Frontal cortex (tissue), 4 donors: ENCODE results near the gene IGSF21. TPM values are rescaled to one million over a fixed set of nuclear protein-coding genes. Genes with fewer than 3 reads are reported as not detected.

Experiments
- DNase-seq, 2 donors: peaks; one replicate each; pipeline ENCODE4 v3.0.0; 2012; ENCODE audit warnings: low spot score in 2 of 2
- FAIRE-seq: peaks from 2 replicates; lab custom pipeline; 2012; peaks lifted over from hg19 to GRCh38; lab: Jason Lieb, UNC
- total RNA-seq: library from RNA; depleted of rRNA; stranded (reverse); fragments of >200 nt; gene quantifications from one replicate; pipeline ENCODE4 v1.2.3, GENCODE V29; 2014
- donor health status: control.
- donor health status: control.
- donor health status: control.

Gene IGSF21
- 31.0 TPM for total RNA-seq

DNA sequence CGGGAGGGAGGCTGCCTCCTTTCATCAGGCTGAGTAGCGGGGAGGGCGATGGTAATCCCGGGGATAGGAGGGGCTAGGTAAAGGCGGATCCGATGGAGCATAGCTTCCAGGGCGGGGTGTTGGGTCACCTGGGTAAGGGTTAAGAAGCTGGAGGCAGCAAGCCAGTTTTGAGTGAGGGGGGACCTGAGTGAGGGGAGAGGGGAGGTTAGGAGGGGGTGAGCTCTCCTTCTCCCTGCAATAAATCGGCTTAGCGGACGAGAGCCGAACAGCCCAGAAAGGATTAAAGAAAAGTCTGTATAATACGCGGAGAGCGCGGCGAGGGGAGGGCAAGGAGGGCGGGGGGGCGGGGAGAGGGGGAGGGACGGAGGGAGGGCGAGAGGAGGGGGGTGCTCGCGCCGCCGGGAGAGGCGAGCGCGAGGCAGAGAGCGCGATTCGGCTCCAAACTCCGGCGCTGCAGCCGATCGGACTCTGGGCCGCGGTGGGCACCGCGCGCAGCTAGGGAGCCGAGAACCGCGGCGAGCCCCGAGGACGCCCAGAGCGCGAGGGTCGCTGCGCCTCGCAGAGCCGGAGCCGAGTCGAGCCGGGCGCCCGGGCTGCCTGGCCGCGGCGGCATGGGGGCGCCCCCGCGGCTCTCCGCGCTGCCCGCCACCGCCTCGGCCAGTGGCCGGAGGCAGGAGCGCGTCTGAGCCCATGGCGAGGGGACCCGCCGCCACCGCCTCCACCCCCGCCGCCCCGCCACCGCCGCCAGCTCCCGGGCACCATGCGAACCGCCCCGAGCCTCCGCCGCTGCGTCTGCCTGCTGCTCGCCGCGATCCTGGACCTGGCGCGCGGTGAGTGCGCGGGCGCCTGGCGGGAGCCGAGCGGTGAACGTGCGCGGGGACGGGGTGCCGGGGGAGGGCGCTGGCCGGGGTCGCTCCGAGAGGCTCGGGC lies at the start of gene IGSF21:
TSS of gene IGSF21 (plus strand) at position 430 of the 930 bp plus-strand sequence. CDS start at position 761, 331 bp downstream.
- FAIRE-seq, result no peak
- DNase-seq, result no peak

DNA sequence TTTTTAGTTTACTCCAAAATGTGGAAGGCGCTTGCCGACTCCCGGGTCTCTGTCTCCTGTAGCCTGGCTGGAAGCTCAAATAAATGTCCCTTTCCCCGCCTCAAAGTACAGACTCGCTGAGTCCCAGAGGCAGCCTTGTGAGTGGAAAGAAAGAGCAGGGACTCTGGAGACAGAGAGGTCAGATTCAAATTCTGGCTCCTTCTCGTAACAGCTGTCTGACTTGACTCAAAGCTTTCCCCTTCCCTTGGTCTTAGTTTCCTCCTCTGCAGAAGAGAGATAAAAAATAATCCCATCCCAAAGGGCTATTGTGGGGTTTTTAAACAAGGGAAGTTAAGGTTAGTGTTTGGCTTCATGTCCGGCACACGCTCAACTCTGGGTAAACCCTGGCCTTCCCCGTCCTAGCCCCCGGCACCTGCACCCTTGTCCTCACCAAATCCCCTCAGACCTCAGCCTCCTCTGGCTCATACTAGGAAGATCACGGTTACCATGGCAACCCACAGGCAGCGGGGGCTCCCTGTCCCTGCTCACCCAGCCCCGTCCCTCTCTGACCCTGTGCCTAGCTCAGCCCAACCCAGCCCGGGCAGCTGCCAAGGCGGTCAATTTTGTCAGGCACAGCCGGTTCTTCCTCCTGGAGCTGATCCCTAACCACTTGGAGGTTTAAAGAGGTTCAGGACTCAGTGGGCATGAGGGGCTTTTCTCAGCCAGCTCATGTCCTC lies 49.2 kb upstream of the IGSF21 start:
- FAIRE-seq, result no peak

DNA sequence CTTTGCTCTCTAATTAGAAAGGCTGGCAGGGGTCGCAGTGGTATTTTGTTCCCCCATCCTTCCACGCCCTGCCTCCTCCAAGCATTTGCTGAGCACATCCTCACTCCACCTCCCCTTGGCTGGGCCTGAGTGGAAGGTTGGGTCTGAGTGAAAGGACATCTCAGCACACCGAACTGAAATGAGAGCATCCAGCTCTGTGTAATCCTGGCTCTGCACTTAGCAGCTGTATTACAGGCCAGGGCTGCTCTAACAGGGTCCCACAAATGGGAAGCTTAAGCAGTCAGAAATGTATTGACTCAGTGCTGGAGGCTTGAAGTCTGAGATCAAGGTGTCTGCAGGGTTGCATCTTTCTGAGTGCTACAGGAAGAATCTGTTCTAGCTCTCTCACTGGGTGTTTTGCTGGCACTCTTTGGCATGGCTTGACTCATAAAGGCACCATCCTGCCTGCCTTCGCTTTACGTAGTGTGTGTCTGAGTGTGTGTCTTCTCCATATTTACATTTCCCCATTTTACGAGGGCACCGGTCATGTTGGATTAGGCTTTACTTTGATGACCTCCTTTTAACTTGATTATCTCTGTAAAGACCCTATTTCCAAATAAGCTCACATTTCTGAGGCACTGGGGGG lies 48.5 kb upstream of the IGSF21 start:
- no peak for DNase-seq

More for the DNA sequence above, 49.2 kb upstream of the IGSF21 start:
- DNase-seq, result no peak

DNA sequence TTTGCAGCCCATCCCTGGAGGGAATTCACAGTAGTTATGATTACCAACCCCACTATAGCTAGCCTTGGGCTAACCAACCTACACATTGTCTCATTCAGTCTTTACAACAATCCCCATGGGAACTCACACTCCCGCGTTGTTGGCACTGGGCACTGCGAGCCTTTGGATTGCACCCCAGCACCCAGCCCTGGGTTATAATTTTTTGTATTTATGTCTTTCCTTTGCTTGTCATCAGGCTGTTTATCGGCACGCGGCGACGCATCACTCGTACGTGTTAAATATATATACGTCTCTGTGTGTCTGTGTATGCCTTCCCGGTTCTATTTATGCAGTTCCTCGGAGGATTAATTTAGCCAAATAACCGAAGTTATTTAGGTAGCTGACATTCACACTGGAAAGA lies 47.2 kb upstream of the IGSF21 start:
- DNase-seq, result no peak

More for the DNA sequence above, 48.5 kb upstream of the IGSF21 start:
- no peak for FAIRE-seq

DNA sequence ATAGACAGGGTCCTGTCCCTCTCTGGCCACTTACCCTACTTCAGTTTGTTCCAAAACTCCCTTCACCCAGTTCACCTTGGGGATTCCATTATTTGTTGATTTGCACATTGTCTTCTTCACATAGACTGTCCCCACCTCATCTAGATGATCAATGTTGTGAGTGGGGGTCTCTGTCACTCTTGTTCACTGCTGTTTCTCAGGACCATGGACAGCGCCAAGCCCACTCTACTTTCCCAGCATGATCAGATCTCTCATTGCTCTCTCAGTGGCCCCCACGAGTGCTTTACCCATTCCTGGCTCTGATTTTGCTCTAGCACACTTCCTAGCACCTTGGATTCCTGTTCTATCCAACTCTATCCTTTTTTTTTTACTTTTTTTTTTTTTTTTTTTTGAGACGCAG lies 45.4 kb upstream of the IGSF21 start:
- FAIRE-seq (no peak), DNase-seq (no peak)

More for the DNA sequence above, 47.2 kb upstream of the IGSF21 start:
- no peak for FAIRE-seq

DNA sequence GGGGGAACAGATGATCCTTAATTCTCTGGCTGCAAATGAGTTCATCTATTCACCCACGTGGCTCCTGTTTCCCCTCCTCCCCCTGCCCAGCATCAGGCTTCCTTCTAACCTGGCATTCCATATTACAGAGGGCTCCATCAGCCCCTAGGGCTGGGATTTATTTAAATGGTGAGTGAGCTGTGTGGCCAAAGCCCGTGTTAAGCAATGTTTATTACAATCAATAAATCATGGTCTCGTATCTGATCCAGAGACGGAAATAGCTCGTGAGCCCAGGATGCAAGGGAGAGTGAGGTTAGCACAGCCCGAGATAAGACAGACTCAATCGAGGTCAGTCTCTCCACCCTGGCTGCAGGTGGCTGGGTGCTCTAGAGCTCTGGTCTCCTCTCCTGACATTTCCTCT lies 43.1 kb upstream of the IGSF21 start:
- FAIRE-seq, result no peak
- no peak for DNase-seq

DNA sequence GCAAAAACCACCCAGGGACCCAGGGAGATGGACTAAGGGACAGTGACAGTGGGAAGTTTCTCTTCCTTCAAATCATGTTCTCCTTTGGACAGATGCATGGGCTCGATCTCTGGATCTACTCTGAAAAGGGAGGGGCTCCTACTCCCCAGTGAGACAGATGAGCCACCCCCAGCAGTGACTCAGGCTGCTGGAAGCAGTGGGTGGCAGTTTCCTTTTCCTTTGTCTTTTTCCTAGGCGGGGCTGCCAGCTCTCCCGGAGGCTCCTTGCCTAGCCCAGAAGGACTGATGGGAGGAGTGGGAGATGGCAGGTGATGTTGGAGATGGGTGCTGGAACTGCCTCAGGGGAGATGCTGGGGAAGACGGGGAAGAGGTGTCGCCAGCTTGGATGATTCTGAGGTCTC lies 41.0 kb upstream of the IGSF21 start:
- DNase-seq, result no peak
- FAIRE-seq, result no peak

DNA sequence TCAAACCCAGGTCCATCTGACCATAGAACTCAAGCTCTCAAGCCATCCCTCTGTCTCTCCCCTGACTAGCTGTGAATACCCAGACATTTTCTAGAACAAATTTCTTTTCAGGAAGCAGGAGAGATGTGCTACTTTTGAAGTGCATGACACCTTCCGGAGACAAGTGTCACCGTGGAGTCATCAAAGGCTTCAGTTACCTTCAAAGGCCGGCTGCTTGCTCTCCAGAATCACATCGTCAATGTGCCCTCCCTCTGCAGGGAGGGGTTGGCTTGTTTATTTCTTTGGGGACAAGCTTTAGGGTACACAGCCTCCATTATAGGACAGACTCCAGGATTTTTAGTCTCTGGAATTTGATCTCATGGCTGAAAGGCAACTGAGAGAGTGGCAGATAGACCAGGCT lies 37.7 kb upstream of the IGSF21 start:
- DNase-seq, result no peak
- no peak for FAIRE-seq

DNA sequence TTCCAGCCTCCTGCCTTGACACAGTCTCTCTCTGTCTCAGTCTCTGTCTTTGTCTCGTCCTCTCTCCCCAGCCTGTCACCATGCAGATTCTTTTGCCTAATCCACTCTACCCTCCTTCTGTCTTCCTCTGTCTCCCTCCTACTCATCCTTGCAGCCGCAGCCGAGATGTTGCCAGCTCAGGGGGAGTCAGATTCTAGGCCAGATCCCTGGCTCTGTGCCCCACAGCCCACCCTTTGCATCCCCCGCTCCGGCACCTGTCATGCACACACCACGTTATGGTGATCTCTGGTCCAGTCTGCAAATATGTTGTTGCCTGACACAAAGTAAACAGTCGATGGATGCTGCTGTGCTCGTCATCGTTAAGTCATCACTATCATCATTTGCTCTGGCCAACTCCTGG lies 35.5 kb upstream of the IGSF21 start:
- DNase-seq (no peak), FAIRE-seq (no peak)

DNA sequence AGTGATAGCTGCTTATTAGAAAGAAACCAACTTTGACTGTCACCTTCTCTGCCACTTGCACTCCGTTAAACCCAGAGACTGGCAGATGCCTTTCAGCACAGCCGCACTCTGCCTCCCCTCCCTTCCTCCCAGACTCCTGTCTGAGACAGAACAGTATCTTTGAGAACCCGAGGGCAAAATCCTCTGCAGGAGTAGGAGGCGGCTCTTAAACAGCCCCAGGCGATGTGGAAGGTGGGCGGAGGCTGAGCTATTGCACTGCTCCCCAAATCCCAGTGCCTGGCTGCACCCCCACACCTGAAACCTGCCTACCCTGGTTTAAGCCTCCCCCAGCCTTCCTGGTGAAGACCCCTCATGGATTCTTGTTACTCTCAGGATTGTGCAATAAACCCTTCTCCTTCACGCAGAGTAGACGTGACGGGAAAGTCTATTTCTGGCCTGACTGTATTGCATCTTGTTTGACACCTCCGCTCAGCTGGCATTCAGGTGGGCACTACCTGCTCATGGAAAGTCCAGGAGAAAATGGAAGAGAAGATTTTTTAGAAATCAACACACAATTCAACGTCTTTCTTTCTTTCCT lies 34.4 kb upstream of the IGSF21 start:
- no peak for FAIRE-seq
- no peak for DNase-seq

DNA sequence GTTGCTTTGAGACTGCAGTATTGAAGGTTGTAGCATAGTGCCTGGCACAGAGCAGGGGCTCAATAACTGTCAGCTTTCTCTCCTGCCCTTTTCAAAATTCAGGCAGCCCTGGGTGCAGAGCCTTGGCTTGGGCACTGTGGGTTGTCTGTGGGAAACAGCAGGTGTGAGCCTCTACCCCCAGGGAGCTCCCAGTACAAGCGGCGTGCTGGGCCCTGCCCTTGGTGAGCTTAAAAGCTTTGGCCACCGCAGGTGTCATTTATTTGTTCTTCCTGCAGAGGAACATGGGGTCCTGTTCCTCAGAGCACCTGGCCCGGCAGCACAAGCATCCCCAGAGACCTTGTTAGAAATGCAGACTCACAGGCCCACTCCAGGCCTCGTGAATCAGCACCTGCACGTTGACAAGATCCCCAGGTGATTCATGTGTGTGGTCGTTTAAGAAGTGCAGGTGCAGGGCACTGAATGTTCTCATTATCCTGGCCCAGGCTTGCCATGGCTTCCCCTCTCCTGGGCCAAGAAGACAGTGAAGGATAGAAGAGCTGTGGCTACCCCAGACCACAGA lies 29.9 kb upstream of the IGSF21 start:
- DNase-seq (no peak), FAIRE-seq (no peak)

DNA sequence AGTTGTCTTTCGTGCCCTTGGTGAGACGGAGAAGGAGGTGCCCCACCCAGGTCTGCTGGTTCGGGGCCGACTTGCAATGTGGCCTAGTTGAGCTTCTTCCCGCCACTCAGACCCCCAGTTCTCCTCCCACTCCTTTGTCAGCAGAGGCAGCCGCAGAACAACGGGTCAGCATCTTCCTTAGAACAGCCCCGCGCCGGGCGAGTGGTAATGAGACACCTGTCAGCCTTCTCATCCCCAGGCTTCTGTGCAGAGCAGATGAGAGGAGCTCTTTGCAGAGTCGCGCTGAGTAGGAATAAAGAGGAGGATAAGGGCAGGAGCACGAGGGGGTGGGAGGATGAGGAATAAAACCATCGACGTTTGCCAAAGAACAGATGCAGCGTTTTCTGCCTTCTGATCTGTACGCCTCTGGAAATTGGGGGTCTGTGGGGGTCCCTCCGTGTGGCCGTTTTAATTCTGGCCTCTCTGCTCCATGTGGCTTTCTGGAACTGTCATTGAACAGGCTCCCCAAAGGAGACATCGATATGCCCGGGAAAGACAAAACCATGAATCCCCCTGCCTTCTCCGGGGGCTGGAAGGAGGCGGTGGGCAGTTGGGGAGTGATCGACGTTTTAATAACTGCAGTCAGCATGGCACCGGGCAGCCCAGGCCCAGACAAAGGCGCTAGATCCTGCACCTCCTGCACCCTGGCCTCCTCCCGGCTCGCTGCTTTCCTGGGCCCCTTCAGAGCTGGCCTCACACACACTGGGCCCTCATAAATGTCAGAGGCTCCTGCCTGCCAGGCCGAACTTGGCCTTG lies 27.5 kb upstream of the IGSF21 start:
- DNase-seq (no peak), FAIRE-seq (no peak)

DNA sequence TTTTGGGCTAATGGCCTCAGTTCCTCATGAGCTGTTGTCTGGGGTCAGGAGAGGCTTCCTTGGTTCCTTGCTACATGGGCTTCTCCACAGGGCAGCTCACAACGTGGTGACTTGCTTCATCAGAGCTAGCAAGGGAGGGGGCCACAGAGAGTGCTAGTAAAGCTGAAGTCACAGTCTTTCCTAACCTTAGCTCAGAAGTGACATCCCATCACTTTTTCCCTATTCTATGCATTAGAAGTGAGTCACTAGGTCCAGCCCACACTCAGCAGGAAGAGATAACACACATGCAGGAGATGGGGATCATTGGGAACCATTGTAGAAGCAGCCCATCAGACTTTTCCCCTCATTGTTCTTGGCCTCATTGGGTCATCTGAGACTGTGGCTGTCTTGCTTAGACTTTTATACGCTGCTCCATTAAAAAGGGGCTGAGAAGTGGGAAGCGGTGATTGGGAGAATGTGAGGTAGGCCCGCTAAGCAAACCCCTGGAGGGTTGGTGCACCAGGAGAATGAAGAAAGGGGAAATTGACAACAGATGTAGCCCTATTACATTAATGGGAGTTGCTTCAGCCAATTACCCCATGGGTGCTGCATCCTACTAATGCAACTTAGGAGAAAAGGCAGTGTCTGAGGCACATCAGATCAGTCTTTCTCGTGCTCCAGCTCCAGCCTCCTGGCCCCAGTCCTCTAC lies 22.1 kb upstream of the IGSF21 start:
- DNase-seq (no peak), FAIRE-seq (no peak)

DNA sequence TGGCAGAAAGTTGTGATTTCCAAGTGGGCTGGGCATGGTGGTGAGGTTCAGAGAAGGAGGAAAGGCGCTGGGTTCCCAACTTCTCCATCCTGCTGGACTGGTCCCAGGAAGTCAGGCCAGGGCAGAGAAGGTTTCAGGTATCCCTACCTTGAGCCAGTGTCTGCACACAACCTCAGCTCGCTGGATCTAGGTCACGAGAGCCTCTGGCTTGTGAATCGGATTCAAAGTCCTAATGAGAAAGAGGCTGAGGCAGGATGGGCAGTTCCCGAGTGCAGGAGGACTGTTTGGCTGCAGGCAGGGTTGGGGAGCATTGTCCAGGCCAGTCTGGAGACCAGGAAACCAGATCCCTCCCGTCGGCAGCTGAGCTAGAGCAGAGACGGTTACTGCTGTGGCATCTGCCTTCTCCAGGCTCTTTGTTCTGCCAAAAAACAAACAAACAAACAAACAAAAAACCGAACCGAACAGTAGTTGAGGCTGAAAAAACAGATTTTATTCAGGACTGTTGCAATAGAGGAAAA lies 19.5 kb upstream of the IGSF21 start:
- DNase-seq (no peak), FAIRE-seq (no peak)

DNA sequence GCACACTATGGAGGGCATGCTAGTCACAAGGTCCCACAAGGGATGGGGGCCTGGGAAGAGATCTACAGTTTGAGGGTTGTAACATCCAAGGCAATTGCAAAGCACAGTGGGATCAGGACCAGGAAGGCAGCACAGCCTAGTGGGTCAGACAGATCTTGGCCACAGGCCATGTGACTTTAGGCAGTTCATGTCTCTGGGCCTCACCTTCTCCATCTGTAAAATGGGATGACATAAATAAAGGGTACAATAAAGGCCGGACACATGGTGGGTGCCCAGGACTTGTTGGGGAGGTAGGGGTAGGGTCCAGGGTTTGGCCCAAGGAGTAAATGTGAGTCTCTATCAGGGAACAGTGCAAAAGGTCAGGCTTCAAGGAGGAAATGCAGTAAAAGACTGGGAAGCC lies 18.1 kb upstream of the IGSF21 start:
- DNase-seq, result no peak
- no peak for FAIRE-seq

DNA sequence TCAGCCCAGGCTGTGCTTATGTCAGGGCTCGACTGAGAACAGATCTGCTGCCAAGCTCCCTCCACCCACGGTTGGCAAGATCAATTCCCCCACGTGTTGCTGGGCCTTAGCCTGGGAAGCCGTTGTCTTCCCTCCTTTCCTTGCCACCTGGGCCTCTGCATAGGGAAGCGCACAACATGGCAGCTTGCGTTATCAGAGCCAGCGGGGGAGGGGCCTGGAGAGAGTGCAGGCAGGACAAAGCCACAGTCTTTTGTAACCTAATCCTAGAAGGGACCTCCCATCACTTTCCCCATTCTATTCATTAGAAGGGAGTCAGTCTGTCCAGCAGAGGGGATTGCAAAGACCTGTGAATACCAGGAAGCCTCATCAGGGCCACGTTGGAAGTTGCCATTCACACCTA lies 17.0 kb upstream of the IGSF21 start:
- no peak for DNase-seq
- FAIRE-seq, result no peak

DNA sequence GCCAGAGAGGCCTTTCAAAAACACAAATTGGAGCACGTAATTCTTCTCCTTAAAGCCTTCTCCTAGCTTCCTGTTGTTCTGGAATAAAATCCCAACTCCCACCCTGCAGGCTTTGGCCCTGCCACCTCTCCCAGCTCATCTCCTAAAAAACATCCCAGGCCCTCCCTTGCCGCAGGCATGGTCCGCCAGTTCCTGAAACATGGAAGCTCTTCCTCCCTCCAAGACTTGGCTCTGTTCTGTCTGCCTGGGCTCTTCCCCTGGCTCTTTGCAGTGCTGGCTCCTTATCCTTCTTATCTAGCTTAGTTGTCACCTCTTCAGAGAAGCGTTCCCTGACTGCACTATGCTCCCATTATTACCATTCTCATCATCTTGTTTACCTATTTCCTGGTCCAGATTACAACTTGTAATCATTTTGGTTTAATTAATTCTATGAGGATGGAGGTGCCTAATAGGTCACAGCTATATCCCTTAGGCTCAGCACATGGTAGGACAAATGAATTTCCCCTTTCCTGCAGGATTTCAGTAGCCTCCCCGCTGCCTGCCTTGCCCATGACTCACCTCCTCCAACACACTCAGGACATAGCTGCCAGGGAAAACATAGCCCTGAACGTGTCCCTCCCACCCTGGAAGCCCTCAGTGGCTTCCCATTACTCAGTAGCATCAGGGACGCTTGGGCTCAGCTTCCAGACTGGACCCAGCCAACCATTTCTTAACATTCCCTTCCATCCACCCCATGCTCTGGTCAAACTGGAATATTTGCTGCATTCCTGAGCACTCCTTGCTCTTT lies 15.7 kb upstream of the IGSF21 start:
- DNase-seq (no peak), FAIRE-seq (no peak)

DNA sequence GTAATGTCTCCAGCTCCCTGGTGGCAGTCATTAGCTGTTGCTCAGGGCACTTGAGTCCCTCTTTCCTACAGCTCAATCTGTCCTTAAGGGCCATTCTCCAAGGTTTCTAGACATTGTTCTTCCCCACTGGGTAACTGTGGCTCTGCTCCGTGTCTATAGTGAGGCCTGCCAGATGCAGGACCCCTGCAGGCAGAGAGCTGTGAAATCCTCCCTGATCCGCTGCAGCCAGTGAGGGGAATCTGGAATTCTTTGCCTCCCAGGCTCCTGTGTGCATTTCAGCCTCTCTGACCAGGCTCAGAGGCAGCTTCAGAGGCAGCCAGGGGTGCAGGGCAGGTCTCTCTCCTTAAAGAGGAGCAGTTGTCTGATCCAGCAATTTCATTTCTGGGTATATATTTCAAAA lies 14.4 kb upstream of the IGSF21 start:
- FAIRE-seq (no peak), DNase-seq (no peak)
